Activated CD4-positive, alpha-beta T cell treated with anti-CD3 and anti-CD28 coated beads, Interleukin-2, Interleukin-4, amounts not matched to agents 100 ng/mL and 50 ng/mL, durations not matched to agents 16 hours and 8 hours (primary cell): Measurements from ENCODE around the gene UBTD1.

Experiments used
- DNase-seq: peaks from one replicate; pipeline ENCODE4 v3.0.0-alpha.2; 2020; ENCODE audit warnings: low spot score

Gene UBTD1

GRCh38 chr10:97483506-97483905 is 15.2 kb upstream of the UBTD1 start:
- no peak for DNase-seq

GRCh38 chr10:97483921-97484320 is 14.8 kb upstream of the UBTD1 start:
- no peak for DNase-seq

GRCh38 chr10:97485647-97486281 is 13.0 kb upstream of the UBTD1 start:
- DNase-seq = no peak

- DNase-seq = no peak
Observed at GRCh38 chr10:97490592-97490991, 8.1 kb upstream of the UBTD1 start.

GRCh38 chr10:97494151-97494550 is 4.6 kb upstream of the UBTD1 start:
- DNase-seq = no peak

- no peak for DNase-seq
Observed at GRCh38 chr10:97494863-97495506, 3.7 kb upstream of the UBTD1 start.

- DNase-seq = peak; percentile 88
Observed at GRCh38 chr10:97497572-97498075, 1.1 kb upstream of the UBTD1 start.

- DNase-seq = peak; percentile 99
Observed at GRCh38 chr10:97498076-97498840, 466 bp upstream of the UBTD1 start, which contains the start of gene MMS19. MMS19 (minus strand) TSS chr10:97498422; CDS start chr10:97498384, 38 bp downstream.

- DNase-seq = peak; percentile 6
Observed at GRCh38 chr10:97499561-97500296, 1.0 kb downstream of the UBTD1 start.

- no peak for DNase-seq
Observed at GRCh38 chr10:97500297-97500575, 1.5 kb downstream of the UBTD1 start.

- no peak for DNase-seq
Observed at GRCh38 chr10:97502916-97503315, 4.2 kb downstream of the UBTD1 start.

- DNase-seq = no peak
Observed at GRCh38 chr10:97503406-97503805, 4.7 kb downstream of the UBTD1 start.

- DNase-seq = no peak
Observed at GRCh38 chr10:97505152-97505551, 6.4 kb downstream of the UBTD1 start.

- DNase-seq = peak; percentile 9
Observed at GRCh38 chr10:97506199-97506991, 7.7 kb downstream of the UBTD1 start.

GRCh38 chr10:97508342-97508741 is 9.6 kb downstream of the UBTD1 start:
- no peak for DNase-seq

GRCh38 chr10:97509120-97509680 is 10.5 kb downstream of the UBTD1 start:
- DNase-seq = no peak

- DNase-seq = no peak
Observed at GRCh38 chr10:97510686-97511085, 12.0 kb downstream of the UBTD1 start.

GRCh38 chr10:97511711-97512440 is 13.2 kb downstream of the UBTD1 start:
- no peak for DNase-seq

GRCh38 chr10:97512993-97513392 is 14.3 kb downstream of the UBTD1 start:
- DNase-seq = no peak

GRCh38 chr10:97514344-97514743 is 15.6 kb downstream of the UBTD1 start:
- DNase-seq = no peak
